DOHH2 (cell line): Measurements from ENCODE around the gene TMEM271.

Experiments
- H3F3A ChIP-seq: fragments of 200-600 bp; sonication (generic), shearing (Covaris generic); 2 replicates; pipeline ENCODE4 v1.6.0; 2016; ENCODE audit warnings: antibody characterized with exemption, mild to moderate bottlenecking; ENCODE audit not compliant: control insufficient read depth, insufficient read depth
- H3K27ac ChIP-seq: fragments of 200-600 bp; sonication (generic); 2 replicates; pipeline ENCODE4 v1.5.1; 2014; ENCODE audit warnings: low read depth, mild to moderate bottlenecking, low read length, moderate library complexity
- H3K27me3 ChIP-seq: fragments of 200-600 bp; sonication (generic); 2 replicates; pipeline ENCODE4 v1.6.1; 2014; ENCODE audit warnings: mild to moderate bottlenecking, low read length, mixed read lengths; ENCODE audit not compliant: control insufficient read depth
- H3K36me3 ChIP-seq: fragments of 200-600 bp; sonication (generic); 2 replicates; pipeline ENCODE4 v1.6.1; 2014; ENCODE audit warnings: mild to moderate bottlenecking, low read length, moderate library complexity, mixed read lengths; ENCODE audit not compliant: control insufficient read depth
- H3K4me1 ChIP-seq: fragments of 200-600 bp; sonication (generic); 2 replicates; pipeline ENCODE4 v1.6.1; 2014; ENCODE audit warnings: mild to moderate bottlenecking, low read length, mixed read lengths; ENCODE audit not compliant: control insufficient read depth
- H3K4me2 ChIP-seq: fragments of 200-600 bp; sonication (generic); 2 replicates; pipeline ENCODE4 v1.6.0; 2014; ENCODE audit warnings: mild to moderate bottlenecking, low read length, moderate library complexity
- H3K4me3 ChIP-seq: fragments of 200-600 bp; sonication (generic); 2 replicates; pipeline ENCODE4 v1.5.1; 2014; ENCODE audit warnings: mild to moderate bottlenecking, low read length, mixed read lengths
- H3K79me2 ChIP-seq: fragments of 200-600 bp; sonication (generic); 2 replicates; pipeline ENCODE4 v1.6.1; 2014; ENCODE audit warnings: mild to moderate bottlenecking, low read length, mixed read lengths; ENCODE audit not compliant: control insufficient read depth
- H3K9me2 ChIP-seq: fragments of 200-600 bp; sonication (generic); replicated peaks from 2 replicates; pipeline ENCODE4 v1.6.1; 2014; ENCODE audit warnings: mild to moderate bottlenecking, low read length, mixed read lengths; ENCODE audit not compliant: control insufficient read depth
- H3K9me3 ChIP-seq: fragments of 200-600 bp; sonication (generic); 2 replicates; pipeline ENCODE4 v1.6.1; 2014; ENCODE audit warnings: antibody characterized with exemption, low read length, mixed read lengths; ENCODE audit not compliant: control insufficient read depth, insufficient read depth
- H4K20me1 ChIP-seq: fragments of 200-600 bp; sonication (generic); 2 replicates; pipeline ENCODE4 v1.6.0; 2014; ENCODE audit warnings: low read depth, mild to moderate bottlenecking, antibody characterized with exemption, low read length, moderate library complexity; ENCODE audit not compliant: control insufficient read depth, insufficient read depth
- EZH2phosphoT487 ChIP-seq: fragments of 200-600 bp; sonication (generic); IDR thresholded peaks from 2 replicates; pipeline ENCODE4 v1.6.1; 2017; ENCODE audit warnings: borderline replicate concordance, mild to moderate bottlenecking, antibody characterized with exemption, low read length, moderate library complexity, mixed read lengths
- TF ChIP-seq, protein P1 (sequence below): fragments of 200-600 bp; sonication (generic); IDR thresholded peaks from one replicate; pipeline ENCODE4 v1.5.1; 2014; ENCODE audit warnings: antibody characterized with exemption, mild to moderate bottlenecking, low read depth, low read length; ENCODE audit not compliant: poor library complexity, severe bottlenecking

TMEM271 gene, protein sequence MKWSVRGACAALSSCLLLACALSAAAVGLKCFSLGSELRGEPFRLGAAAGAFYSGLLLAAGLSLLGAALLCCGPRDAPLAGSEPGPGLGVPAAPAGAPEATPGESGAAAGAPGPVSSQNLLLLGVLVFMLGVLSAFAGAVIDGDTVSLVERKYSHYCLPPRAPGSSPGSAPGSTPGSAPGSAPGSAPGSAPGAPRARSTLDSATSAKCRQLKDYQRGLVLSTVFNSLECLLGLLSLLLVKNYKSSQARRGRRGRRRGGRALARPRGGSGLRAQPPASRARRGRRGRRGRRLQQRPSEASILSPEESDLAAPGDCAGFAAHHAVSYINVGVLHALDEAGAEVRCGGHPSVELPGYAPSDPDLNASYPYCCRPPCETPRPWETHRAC

DNA sequence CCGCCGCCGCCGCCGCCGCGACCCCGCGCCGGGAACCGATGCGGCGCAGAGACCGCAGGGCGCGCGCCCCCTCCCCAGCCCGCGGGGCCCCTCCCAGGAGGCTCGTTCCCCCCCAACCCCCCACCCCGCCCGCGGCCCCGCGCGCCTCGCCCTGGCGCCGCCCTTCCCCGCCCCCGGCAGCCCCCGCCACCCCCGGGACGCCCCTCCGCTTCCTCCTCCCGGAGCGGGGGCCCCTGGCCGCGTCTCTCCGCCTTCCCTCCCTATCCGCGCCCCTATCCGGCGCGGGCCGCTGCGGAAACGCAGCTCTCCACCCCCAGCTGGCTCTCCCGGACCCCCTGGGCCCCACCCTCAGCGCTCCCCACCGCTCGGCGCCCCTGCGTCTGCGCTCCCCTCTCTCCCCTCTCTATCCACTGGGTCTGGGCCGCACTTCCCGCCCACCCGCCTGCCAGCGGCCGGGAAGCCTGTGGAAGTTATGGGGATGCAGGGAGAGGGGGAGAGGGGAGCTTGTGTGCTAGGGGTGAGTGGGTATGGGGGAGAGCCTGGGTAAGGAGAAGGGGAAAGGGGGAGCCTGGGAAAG is at the start of gene TMEM271:
TMEM271 (minus strand) TSS at position 51 of the 577 bp plus-strand sequence. CDS start 233 bp downstream, outside the sequence.
- no peaks in the 10 kb centered on the region for H3F3A ChIP-seq
- H3K27me3 ChIP-seq, result no peaks in the 10 kb centered on the region
- peaks cover 12% of the 10 kb centered on the region; the same call in 1 of the 2 replicates for H3K9me3 ChIP-seq
- no peak within 1 kb of the TSS for H3K4me2 ChIP-seq
- H3K27ac ChIP-seq, result no peak within 1 kb of the TSS
- H3K4me3 ChIP-seq, result no peak within 1 kb of the TSS
- no peaks in the 10 kb centered on the region for H3K9me2 ChIP-seq
- no peaks in the 10 kb centered on the region for H4K20me1 ChIP-seq
- TF ChIP-seq, protein P1, sequence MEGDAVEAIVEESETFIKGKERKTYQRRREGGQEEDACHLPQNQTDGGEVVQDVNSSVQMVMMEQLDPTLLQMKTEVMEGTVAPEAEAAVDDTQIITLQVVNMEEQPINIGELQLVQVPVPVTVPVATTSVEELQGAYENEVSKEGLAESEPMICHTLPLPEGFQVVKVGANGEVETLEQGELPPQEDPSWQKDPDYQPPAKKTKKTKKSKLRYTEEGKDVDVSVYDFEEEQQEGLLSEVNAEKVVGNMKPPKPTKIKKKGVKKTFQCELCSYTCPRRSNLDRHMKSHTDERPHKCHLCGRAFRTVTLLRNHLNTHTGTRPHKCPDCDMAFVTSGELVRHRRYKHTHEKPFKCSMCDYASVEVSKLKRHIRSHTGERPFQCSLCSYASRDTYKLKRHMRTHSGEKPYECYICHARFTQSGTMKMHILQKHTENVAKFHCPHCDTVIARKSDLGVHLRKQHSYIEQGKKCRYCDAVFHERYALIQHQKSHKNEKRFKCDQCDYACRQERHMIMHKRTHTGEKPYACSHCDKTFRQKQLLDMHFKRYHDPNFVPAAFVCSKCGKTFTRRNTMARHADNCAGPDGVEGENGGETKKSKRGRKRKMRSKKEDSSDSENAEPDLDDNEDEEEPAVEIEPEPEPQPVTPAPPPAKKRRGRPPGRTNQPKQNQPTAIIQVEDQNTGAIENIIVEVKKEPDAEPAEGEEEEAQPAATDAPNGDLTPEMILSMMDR, result no peak
- TF ChIP-seq EZH2phosphoT487, result no peak
- H3K36me3 ChIP-seq, result no peaks in the 10 kb centered on the region
- no peaks in the 10 kb centered on the region for H3K4me1 ChIP-seq
- no peaks in the 10 kb centered on the region for H3K79me2 ChIP-seq

DNA sequence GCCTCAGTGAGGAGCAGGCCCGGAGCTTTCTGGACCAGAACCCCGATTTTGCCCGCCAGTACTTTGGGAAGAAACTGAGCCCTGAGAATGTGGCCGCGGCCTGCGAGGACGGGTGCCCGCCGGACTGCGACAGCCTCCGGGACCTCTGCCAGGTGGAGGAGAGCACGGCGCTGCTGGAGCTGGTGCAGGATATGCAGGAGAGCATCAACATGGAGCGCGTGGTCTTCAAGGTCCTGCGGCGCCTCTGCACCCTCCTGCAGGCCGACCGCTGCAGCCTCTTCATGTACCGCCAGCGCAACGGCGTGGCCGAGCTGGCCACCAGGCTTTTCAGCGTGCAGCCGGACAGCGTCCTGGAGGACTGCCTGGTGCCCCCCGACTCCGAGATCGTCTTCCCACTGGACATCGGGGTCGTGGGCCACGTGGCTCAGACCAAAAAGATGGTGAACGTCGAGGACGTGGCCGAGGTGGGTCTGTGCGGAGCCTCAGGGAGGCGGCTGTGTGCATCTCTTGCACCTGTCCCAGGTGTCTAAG is 49.6 kb upstream of the TMEM271 start:
- no peak overlapping the region for H3K4me2 ChIP-seq
- H3K27ac ChIP-seq, result no peak overlapping the region
- no peaks in the 10 kb centered on the region for H3K4me1 ChIP-seq
- H3K79me2 ChIP-seq, result no peaks in the 10 kb centered on the region
- no peaks in the 10 kb centered on the region for H3K9me2 ChIP-seq
- H3K9me3 ChIP-seq, result peaks cover 26% of the 10 kb centered on the region; the same call in 1 of the 2 replicates
- H3K36me3 ChIP-seq, result no peaks in the 10 kb centered on the region
- no peaks in the 10 kb centered on the region for H3F3A ChIP-seq
- no peaks in the 10 kb centered on the region for H4K20me1 ChIP-seq
- TF ChIP-seq, protein P1, result no peak
- TF ChIP-seq EZH2phosphoT487, result no peak
- H3K4me3 ChIP-seq, result no peak overlapping the region
- no peaks in the 10 kb centered on the region for H3K27me3 ChIP-seq

DNA sequence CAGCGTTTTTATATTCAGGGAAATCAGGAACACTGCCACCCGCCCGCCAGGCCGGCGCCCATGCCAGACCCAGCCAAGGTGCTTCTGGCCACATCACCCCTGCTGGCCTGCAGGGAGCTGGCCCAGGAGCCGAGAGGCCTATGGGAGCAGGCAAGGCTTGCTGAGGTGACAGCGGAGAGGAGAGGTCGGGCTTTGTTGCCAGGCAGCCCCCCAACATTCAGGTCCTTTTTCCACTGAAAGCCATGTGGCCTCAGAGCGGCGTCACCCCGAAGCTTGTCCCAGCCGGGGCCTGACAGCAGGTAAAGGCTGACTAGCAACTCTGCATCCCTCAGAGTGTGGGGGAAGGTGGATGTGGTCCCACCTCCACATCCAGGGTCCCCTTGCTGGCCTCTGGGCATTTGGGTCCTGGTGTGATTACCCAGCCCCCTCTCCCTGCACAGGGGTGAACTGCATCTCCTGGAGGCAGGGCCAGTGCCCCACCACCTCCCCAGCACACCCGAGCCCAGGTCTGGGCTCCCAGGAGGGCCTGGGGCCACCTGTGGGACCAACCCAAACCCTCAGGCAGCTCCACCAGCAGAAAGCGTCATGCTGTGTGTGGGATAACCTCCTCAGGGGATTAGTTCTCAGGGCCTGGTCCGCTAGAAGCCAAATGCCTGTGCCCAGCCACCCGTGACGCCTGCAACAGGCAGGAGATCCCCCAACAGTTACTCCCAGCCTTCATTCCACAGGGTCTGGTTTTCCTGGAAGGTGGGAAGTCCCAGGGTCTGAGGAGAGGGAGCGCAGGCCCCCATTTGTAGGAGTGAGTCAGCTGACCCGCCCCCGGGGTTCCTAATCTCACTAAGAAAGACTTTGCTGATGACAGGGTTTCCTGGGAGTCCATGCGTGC is 48.9 kb upstream of the TMEM271 start, which contains the start of gene PDE6B:
PDE6B (plus strand) TSS at position 869 of the 886 bp plus-strand sequence. CDS start 54 bp downstream, outside the sequence.
- H3K4me1 ChIP-seq, result no peaks in the 10 kb centered on the region
- H3K9me3 ChIP-seq, result peaks cover 26% of the 10 kb centered on the region; the same call in 1 of the 2 replicates
- no peaks in the 10 kb centered on the region for H3K27me3 ChIP-seq
- H3K27ac ChIP-seq, result no peak within 1 kb of the TSS
- H4K20me1 ChIP-seq, result no peaks in the 10 kb centered on the region
- H3K4me2 ChIP-seq, result no peak within 1 kb of the TSS
- H3K9me2 ChIP-seq, result no peaks in the 10 kb centered on the region
- H3K4me3 ChIP-seq, result no peak within 1 kb of the TSS
- no peaks in the 10 kb centered on the region for H3K36me3 ChIP-seq
- H3F3A ChIP-seq, result no peaks in the 10 kb centered on the region
- TF ChIP-seq, protein P1, result no peak
- no peak for TF ChIP-seq EZH2phosphoT487
- H3K79me2 ChIP-seq, result no peaks in the 10 kb centered on the region
